ENCODE measurements around the gene ACO2. TPM values are rescaled to one million over a fixed set of nuclear protein-coding genes. Genes with fewer than 3 reads are reported as not detected.

ACO2 gene
- total and polyA plus RNA-seq, 12 donors: 35.5 to 212 (median 134) TPM

- H3K27ac ChIP-seq: peak overlapping the region in 1 of 5 donors; percentile 22
- intact Hi-C loops (cut with DNase I): loop anchor here (5.0 to 10.0 kb wide), 2 partner anchors 53 to 55 kb away; no protein-coding TSS in a partner anchor
- 93 to 97% (median 96%) methylated on average over 4 of the region's 4 CpGs for WGBS, 4 donors
- TF ChIP-seq CTCF (IDR thresholded peaks at IDR 0.05): no peak
- TF ChIP-seq POLR2A (IDR thresholded peaks at IDR 0.05): no peak
- H3K9me3 ChIP-seq (replicated peaks in 1 of 3): no peaks in the 10 kb centered on the region
- peaks cover 24 to 46% of the 10 kb centered on the region in 2 donors for H3K4me1 ChIP-seq (replicated peaks in 1 of 2)
- H3K36me3 ChIP-seq (replicated peaks in 1 of 2): peaks cover 0 to 4% of the 10 kb centered on the region in 2 donors
- no peaks in the 10 kb centered on the region for H3K27me3 ChIP-seq
- DNase-seq: no peak
- no peak overlapping the region for H3K4me3 ChIP-seq
Observed at GRCh38 chr22:41542224-41542623, 73.3 kb downstream of the ACO2 start.

- Histone ChIP-seq H3K9me3 (replicated peaks in 1 of 3) (no peaks in the 10 kb centered on the region), H3K27me3 (no peaks in the 10 kb centered on the region), H3K36me3 (replicated peaks in 1 of 2) (no peaks in the 10 kb centered on the region), H3K4me3 (peak within 1 kb of the TSS; percentile 34 to 68 (median 59)), H3K27ac (peak within 1 kb of the TSS; percentile 81 to 92 (median 91)), H3K4me1 (replicated peaks in 1 of 2) (peaks cover 24 to 46% of the 10 kb centered on the region in 2 donors)
- WGBS, 4 donors: 0 to 3% (median 1%) methylated on average over 12 to 80 of the region's 80 CpGs
- intact Hi-C loops (cut with DNase I): loop anchor here (5.0 to 10.0 kb wide), 2 partner anchors 51 to 53 kb away; no protein-coding TSS in a partner anchor
- TF ChIP-seq CTCF (IDR thresholded peaks at IDR 0.05): peak; percentile 21 to 57 (median 48)
- peak; percentile 15 to 64 for TF ChIP-seq POLR2A (IDR thresholded peaks at IDR 0.05)
- DNase-seq: peak; percentile 98 to 100 (median 99)
Observed at GRCh38 chr22:41543854-41544670, 75.1 kb downstream of the ACO2 start, which contains the start of gene POLR3H. TSS of gene POLR3H (minus strand) at chr22:41544470. CDS start at chr22:41544101, 369 bp downstream.

GRCh38 chr22:41544671-41545476 lies 76.0 kb downstream of the ACO2 start:
- peak overlapping the region in 1 of 5 donors; percentile 66 for H3K27ac ChIP-seq
- intact Hi-C loops (cut with DNase I): loop anchor here (5.0 to 10.0 kb wide), 2 partner anchors 50 to 52 kb away; no protein-coding TSS in a partner anchor

More at GRCh38 chr22:41544671-41545476, 76.0 kb downstream of the ACO2 start:
- Histone ChIP-seq H3K4me3 (peak overlapping the region in 1 of 4 donors; percentile 62), H3K36me3 (replicated peaks in 1 of 2) (no peaks in the 10 kb centered on the region), H3K27me3 (no peaks in the 10 kb centered on the region), H3K9me3 (replicated peaks in 1 of 3) (no peaks in the 10 kb centered on the region), H3K4me1 (replicated peaks in 1 of 2) (peaks cover 24 to 43% of the 10 kb centered on the region in 2 donors)
- DNase-seq: no peak
- WGBS, 4 donors: 26 to 33% (median 30%) methylated on average over 19 to 21 of the region's 21 CpGs
- TF ChIP-seq POLR2A (IDR thresholded peaks at IDR 0.05) (no peak), CTCF (IDR thresholded peaks at IDR 0.05) (no peak)
